Measurements from ENCODE around the gene LTC4S.
"Not testable (repeated sequence)": the region's sequence is repeated elsewhere in the genome, so short reads cannot be mapped to it uniquely, and the experiment has no call there.

Gene LTC4S

DNA sequence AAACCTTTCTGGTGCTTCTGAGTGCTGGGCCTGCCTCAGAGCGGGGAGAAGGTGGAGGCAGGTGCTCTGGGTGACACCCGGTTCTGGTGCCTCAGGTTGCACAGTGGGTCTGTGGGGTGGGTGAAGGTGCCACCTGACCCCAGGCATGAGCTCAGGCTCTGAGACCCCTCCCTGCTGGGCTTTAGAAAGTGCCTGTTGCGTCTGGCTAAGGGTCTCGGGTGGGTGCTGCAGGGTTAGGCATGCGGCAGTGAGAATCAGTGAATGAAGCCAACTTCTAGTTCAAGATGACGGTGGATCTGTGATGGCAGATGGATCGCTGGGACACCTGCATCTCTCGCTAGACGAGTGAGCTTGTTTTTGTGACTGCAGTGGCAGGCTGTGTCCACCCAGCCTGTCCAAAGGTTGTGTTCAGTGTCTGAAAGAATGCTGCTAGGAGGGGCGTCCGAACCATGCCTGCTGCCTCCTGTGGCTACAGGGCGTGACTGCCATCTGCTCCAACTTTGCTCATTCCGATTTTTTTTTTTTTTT is 31.9 kb downstream of the LTC4S start:
- peak; percentile 39 for DNase-seq (ENCODE audit: low spot score)

DNA sequence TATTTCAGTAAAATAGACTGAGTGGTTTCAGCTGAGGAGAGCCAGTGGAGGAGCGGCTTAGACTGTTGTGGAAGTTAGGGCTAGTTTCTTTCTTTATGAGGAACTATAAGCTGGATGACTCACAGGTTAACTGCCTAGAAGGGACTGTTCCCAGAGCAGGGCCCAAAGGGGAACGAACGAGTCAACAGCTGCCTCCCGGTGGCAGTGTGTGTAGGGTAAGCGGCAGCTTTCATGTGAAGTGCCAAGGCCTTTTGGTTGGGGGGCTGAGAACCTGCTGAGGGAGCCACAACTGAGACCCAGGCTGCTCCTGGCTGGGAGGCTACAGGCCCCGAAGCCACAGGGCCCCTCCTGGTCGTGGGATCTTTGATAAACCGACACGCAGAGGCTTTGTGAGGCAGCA is 33.9 kb downstream of the LTC4S start:
- peak; percentile 76 for DNase-seq (ENCODE audit: low spot score)

DNA sequence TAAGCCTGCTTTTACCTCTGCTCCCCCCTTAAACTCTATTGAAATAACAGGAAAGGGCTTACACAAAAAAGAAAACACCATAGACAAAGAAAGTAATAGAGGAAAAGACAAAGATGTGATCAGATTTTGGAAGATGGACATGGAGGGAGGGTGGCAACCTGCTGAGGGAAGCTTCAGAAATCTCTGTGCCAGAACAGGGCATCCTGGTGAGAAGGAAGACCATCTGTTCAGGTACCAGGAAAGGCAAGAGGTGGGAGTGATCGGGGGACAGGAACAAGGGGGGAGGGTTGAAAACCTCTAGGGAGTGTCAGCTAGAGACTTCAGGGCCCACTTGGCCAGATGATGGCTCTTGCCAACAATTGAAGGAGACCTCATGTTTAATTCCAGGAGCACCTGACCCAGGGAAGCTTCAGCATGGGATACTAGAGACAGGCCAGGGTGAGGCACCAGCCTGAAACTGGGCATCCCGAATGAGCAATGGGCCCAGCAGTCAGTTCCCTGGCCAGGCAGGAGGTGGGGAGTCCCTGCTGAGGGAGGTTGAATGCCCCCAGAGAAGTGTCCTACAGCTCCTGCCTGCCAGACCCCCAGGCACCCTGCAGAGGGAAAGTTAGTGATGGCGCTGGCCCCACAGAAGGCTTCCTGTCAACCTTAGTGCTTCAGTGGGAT is 35.1 kb downstream of the LTC4S start:
- DNase-seq (ENCODE audit: low spot score) = no peak

DNA sequence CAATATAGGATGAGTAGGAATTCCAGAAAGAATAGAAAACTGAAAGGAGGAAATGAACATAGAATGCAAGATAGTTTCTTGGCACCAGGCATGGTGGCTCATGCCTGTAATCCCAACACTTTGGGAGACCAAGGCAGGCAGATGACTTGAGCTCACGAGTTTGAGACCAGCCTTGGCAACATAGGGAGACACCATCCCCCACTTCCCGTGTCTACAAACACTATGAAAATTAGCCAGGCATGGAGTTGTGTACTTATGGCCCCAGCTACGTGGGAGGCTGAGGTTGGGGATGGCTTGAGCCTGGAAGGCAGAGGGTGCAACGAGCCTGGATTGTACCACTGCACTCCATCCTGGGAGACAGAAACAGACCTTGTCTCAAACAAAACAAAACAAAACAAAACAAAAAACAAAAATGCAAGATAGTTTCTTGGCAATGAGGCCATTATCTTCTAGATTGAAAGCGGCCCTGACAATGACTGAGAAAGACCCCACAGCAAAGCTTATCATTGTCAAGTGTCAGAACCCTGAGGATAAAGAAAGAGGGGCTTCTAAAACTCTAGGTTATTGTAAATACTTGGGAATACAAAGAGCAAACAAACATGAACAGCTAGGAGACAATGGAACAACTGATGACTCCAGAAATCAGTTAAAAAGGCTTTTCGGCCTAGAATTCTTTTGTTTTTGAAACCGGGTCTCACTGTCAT is 36.1 kb downstream of the LTC4S start:
- DNase-seq (ENCODE audit: low spot score) = peak; percentile 37

DNA sequence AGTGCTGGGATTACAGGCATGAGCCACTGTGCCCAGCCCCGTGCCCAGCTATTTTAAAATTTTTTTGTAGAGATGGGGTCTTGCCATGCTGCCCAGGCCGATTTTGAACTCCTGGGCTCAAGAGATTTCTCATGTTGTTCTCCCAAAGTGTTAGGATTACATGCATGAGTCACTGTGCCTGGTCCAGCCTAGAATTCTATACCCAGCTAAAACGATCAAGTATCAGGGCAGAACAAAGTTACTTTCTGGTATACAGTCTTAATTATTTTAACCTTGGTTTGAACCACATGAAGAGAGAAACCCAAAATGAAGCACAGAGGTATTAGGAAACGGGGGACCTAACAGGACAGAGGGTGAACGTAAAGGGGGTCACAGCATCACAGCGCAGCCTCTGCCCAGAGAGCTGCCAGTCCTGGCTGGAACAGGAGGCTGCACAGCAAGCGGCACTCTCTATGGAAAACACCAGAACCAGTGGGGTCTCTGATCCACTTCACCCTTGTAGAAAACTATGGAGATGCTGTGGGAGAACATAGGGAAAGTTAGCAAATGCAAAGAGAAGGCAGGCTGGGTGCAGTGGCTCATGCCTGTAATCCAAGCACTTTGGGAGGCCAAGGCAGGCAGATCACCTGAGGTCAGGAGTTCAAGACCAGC is 37.2 kb downstream of the LTC4S start:
- DNase-seq (ENCODE audit: low spot score) = no peak

DNA sequence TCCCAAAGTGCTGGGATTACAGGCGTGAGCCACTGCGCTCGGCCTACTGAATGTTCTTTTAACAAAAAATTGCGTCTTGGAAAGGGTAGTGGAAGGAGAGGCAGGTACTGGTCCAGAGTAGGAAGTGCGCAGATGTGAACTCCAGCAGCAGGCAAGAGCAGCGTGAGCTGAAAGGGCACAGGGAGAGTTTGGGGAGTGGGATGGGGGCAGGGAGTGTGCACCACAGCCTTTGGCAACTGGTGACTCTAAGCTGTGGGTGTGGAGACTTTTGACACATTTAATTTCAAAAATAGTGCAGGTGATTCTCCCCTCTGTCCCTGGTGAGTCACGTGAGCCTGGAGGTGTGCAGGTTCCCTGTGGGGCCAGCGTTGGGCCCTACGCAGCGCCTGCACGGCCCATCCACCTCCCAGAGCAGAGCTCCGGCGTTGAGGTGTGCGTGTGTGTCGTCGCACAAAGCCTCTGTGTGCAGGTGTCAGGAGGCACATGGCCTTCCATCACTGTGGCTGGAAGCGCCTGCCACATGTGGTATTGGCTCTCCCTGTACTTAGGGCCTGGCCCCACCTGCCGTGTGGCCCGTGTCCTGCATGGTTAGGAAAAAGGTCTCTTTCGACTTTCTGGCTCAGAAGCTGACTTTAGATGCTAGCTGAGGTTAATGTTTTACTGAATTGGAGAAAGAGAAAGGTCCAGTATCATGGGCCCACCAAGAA is 38.4 kb downstream of the LTC4S start:
- DNase-seq (ENCODE audit: low spot score) = no peak

DNA sequence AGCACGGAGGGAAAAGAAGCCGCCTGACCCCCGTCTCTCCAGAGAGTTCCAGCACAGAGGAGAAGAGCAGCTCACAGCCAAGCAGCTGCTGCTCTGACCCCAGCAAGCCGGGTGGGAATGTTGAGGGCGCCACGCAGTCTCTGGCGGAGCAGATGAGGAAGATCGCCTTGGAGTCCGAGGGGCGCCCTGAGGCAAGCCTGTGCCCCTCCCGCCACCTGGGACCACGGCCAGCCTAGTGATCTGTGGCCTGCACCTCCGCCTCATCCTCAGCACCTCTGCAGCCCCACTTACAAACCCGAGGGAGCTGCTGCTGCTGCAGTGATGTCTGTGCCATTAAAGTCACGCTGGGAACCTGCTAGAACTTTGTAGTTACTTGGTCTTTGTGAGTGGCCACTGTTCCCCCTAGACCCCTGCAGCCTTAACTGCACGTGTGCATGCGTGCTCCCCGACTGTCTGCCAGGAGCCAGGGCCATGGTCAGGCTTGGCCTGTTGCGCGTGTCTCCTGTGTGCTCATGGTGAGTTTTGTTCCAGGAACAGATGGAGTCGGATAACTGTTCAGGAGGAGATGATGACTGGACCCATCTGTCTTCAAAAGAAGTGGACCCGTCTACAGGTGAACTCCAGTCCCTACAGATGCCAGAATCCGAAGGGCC is 39.4 kb downstream of the LTC4S start:
- no peak for DNase-seq (ENCODE audit: low spot score)

DNA sequence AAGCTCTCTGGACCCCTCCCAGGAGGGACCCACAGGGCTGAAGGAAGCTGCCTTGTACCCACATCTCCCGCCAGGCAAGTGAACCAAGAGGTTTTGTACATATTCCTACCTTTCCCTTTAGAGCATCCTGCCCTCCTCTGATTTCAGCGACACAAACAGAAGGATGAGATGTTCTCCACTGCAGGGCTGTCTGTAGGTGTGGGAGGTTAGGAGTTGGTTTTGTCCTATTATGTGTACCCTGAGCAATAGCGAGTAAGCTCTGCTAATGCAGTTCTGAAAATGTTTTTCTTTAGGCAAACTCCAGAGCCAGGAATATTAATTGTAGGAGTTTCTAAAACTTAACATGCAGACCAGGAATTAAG is 39.9 kb downstream of the LTC4S start:
- DNase-seq (ENCODE audit: low spot score) = no peak

DNA sequence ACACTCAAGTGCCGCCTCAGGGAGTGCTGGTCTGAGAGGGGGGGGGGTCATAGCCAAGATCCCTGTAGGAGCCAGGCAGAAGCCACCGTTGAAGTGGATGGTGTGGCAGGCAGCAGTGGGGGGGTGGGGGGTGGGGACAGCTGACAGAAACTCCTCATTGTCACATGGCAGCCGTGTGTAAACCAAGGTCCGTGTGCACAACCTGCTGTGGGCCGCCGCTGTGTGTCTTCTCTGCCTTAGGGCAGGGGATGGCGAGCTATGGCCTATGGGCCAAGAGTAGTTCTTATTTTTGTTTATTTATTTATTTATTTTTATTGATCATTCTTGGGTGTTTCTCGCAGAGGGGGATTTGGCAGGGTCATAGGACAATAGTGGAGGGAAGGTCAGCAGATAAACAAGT is 40.3 kb downstream of the LTC4S start:
- no peak for DNase-seq (ENCODE audit: low spot score)

DNA sequence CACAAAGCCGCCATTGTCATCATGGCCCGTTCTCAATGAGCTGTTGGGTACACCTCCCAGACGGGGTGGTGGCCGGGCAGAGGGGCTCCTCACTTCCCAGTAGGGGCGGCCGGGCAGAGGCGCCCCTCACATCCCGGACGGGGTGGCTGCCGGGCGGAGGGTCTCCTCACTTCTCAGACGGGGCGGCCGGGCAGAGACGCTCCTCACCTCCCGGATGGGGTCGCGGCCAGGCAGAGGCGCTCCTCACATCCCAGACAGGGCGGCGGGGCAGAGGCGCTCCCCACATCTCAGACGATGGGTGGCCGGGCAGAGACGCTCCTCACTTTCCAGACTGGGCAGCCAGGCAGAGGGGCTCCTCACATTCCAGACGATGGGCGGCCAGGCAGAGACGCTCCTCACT is 41.1 kb downstream of the LTC4S start:
- not testable (repeated sequence) for DNase-seq (ENCODE audit: low spot score)

DNA sequence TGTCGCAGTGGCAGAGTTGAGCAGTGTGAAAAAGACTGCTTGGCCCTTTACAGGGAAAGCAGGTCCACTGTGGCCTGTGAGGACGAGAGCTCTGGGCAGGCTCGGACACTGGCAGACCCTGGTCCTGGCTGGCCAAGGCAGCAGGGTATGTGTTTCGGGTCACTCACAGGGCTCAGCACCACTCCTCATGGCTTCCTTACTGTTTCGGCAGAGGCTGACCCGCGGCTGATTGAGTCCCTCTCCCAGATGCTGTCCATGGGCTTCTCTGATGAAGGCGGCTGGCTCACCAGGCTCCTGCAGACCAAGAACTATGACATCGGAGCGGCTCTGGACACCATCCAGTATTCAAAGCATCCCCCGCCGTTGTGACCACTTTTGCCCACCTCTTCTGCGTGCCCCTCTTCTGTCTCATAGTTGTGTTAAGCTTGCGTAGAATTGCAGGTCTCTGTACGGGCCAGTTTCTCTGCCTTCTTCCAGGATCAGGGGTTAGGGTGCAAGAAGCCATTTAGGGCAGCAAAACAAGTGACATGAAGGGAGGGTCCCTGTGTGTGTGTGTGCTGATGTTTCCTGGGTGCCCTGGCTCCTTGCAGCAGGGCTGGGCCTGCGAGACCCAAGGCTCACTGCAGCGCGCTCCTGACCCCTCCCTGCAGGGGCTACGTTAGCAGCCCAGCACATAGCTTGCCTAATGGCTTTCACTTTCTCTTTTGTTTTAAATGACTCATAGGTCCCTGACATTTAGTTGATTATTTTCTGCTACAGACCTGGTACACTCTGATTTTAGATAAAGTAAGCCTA is 42.6 kb downstream of the LTC4S start:
- peak; percentile 60 for DNase-seq (ENCODE audit: low spot score)

DNA sequence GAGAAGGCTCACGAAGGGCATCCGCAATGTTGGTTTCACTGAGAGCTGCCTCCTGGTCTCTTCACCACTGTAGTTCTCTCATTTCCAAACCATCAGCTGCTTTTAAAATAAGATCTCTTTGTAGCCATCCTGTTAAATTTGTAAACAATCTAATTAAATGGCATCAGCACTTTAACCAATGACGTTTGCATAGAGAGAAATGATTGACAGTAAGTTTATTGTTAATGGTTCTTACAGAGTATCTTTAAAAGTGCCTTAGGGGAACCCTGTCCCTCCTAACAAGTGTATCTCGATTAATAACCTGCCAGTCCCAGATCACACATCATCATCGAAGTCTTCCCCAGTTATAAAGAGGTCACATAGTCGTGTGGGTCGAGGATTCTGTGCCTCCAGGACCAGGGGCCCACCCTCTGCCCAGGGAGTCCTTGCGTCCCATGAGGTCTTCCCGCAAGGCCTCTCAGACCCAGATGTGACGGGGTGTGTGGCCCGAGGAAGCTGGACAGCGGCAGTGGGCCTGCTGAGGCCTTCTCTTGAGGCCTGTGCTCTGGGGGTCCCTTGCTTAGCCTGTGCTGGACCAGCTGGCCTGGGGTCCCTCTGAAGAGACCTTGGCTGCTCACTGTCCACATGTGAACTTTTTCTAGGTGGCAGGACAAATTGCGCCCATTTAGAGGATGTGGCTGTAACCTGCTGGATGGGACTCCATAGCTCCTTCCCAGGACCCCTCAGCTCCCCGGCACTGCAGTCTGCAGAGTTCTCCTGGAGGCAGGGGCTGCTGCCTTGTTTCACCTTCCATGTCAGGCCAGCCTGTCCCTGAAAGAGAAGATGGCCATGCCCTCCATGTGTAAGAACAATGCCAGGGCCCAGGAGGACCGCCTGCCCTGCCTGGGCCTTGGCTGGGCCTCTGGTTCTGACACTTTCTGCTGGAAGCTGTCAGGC is 43.6 kb downstream of the LTC4S start:
- DNase-seq (ENCODE audit: low spot score) = no peak

DNA sequence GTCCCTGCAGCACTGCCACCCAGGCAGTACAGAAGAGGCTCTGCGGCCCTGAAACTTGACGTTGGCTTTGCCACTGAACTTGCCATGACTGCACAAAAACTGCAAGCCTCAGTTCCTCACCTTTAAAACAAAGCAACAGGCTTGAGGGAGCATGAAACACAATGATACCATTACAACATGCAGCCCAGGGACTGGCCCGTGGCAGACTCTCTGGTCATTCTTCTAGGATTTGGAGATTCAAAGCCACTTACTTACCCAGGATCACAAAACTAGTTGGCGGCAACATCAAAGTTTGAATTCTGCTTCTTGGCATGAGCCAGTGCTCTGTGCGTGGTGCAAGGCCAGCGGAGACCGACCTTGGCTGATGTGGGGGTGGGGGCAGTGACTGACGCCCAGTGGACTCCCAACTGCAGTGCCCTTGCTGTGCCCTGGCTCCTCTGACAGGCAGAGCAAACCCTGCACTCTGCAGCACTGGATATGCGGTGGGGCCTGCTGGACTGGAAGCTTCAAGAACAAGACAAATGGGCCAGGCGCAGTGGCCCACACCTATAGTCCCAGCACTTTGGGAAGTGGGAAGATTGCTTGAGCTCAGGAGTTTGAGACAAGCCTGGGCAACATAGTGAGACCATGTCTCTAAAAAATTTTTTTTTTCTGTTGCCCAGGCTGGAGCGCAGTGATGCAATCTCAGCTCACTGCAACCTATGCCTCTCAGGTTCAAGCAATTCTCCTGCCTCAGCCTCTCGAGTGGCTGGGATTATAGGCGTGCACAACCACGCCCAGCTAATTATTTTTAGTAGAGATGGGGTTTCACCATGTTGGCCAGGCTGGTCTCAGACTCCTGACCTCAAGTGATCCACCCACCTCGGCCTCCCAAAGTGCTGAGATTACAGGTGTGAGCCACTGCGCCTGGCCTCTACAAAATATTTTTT is 45.8 kb downstream of the LTC4S start:
- DNase-seq (ENCODE audit: low spot score) = peak; percentile 42

DNA sequence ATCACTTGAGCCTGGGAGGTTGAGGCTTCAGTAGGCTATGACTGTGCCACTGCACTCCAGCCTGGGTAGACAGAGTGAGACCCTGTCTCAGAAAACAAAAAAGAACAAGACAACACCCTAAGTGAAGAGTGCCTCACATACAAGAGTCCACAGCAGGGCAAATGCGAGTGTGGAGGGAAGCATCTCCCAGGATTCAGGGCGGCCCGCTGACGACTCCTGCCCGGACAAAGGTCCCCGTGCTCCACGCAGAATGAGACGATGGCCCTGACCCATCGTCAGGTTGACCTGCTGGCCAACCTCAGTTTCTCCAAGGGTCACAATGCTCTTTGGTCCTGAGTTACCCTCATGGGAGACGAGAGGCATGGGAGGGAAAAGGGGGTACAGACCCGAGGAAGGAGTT is 46.5 kb downstream of the LTC4S start:
- no peak for DNase-seq (ENCODE audit: low spot score)

DNA sequence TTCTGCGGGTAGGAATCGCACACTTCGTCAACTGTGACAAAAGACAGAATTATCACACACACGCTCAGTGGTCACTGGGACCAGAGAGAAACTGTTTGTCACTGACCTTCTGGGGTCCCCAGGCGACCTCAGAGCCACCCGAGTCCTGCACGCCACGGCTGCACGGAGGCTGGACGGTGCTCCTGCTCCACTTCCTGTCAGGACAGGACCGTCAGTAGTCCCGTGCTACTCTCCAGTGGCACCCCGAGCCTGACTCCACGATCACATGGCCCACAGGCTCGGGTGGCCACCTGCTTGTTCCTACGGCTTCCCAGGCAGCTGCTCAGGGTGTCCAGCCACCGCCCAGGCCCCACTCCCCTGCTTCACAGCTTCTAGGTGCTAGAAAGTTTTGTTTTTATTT is 47.0 kb downstream of the LTC4S start:
- DNase-seq (ENCODE audit: low spot score) = no peak

DNA sequence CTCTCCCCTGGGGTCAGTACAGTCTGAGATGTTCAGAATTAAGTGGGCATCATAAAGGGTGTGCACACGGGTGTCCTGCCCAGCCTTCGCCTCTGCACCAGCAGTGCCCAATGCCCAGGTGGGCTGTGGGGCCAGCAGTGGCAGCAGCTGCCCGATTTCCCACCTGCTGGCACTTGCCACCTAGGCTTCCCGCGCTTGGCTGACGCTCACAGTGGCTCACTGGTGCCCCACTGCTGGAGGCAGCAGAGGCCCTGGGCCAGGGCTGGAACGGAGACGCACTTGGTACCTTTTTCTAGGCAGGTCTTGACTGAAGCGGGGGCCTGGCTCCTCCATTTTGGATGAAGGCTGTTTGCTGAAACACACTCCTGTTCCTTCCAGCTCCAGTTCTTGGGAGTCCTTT is 47.8 kb downstream of the LTC4S start:
- no peak for DNase-seq (ENCODE audit: low spot score)
